Skeletal muscle satellite cell (primary cell): Measurements from ENCODE around the gene ACHE.
"Not testable (repeated sequence)": the region's sequence is repeated elsewhere in the genome, so short reads cannot be mapped to it uniquely, and the experiment has no call there.

Experiments used
- H3K27me3 ChIP-seq: 2 replicates; pipeline ENCODE4 v1.7.0; 2013; ENCODE audit warnings: low read length; ENCODE audit not compliant: control insufficient read depth, insufficient read depth
- H3K36me3 ChIP-seq: 2 replicates; pipeline ENCODE4 v1.7.0; 2013; ENCODE audit warnings: mild to moderate bottlenecking, control low read depth, low read length; ENCODE audit not compliant: insufficient read depth
- H3K4me1 ChIP-seq: 2 replicates; pipeline ENCODE4 v1.7.0; 2013; ENCODE audit warnings: low read length; ENCODE audit not compliant: control insufficient read depth, insufficient read depth
- H3K4me2 ChIP-seq: 2 replicates; pipeline ENCODE4 v1.7.0; 2013; ENCODE audit warnings: mild to moderate bottlenecking, low read length
- H3K4me3 ChIP-seq: 2 replicates; pipeline ENCODE4 v1.7.0; 2013; ENCODE audit warnings: low read length
- H3K9ac ChIP-seq: 2 replicates; pipeline ENCODE4 v1.7.0; 2013; ENCODE audit warnings: mild to moderate bottlenecking, low read depth, low read length, moderate library complexity
- H3K9me3 ChIP-seq: replicated peaks from 2 replicates; pipeline ENCODE4 v1.7.0; 2013; ENCODE audit warnings: mild to moderate bottlenecking, control low read depth, low read length

The ACHE gene

DNA sequence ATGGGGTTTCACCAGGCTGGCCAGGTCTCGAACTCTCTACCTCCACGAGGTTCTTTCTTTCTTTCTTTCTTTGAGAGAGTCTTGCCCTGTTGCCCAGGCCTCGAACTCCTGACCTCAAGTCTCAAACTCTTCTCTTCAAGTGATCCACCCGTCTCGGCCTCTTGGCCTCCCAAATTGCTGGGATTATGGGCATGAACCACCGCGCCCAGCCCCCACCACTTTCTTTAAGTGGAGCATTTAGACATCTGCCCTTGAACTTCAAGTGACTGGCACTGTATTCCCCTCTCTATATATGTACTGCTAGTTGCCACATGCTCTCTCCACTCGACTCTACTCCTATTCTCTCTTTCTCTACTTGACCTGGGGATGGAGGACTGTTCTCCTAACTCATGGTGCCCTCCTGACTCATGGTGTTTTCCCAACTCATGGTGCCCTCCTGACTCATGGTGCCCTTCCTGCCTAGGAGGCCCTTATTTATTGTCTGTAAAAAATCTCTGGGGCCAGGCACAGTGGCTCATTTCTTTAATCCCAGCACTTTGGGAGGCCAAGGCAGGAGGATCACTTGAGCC, 19.3 kb upstream of the ACHE start:
- no peak overlapping the region for H3K4me2 ChIP-seq
- no peak overlapping the region for H3K9ac ChIP-seq
- no peaks in the 10 kb centered on the region for H3K9me3 ChIP-seq
- no peaks in the 10 kb centered on the region for H3K36me3 ChIP-seq
- peaks cover 14% of the 10 kb centered on the region for H3K27me3 ChIP-seq
- no peaks in the 10 kb centered on the region for H3K4me1 ChIP-seq
- H3K4me3 ChIP-seq: no peak overlapping the region

DNA sequence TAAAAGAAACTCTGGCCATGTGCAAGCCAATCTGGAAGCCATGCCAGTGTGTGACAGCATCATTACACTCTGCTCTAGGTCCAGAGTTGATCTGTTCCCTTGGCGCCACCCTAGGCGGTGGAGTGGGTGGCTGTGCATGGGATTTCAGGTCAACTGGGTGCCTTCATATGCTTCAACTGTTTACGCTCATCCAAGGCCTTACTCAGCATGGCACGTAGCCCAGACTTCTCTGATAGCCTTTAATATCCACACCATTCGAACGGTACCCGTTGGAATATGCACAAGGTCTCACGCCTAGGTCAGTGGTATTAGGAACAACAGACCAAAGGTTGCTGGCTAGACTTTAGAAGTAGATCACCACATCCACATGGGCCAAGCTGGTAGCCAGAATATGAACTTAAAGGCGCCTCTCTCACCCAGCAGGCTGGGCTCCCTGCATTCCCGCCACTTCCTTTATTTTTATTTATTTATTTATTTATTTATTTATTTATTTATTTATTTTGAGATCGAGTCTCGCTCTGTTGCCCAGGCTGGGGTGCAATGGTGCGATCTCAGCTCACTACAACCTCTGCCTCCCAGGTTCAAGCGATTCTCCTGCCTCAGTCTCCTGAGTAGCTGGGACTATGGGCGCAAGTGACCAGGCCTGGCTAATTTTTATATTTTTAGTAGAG, 18.7 kb upstream of the ACHE start:
- no peaks in the 10 kb centered on the region for H3K9me3 ChIP-seq
- no peak overlapping the region for H3K4me2 ChIP-seq
- peaks cover 11% of the 10 kb centered on the region for H3K27me3 ChIP-seq
- H3K4me1 ChIP-seq: no peaks in the 10 kb centered on the region
- H3K4me3 ChIP-seq: no peak overlapping the region
- no peak overlapping the region for H3K9ac ChIP-seq
- no peaks in the 10 kb centered on the region for H3K36me3 ChIP-seq

GRCh38 chr7:100911484-100911883, 15.8 kb upstream of the ACHE start:
- Histone ChIP-seq H3K9me3 (no peaks in the 10 kb centered on the region), H3K36me3 (no peaks in the 10 kb centered on the region), H3K9ac (no peak overlapping the region), H3K4me1 (no peaks in the 10 kb centered on the region), H3K4me3 (no peak overlapping the region), H3K4me2 (no peak overlapping the region), H3K27me3 (peaks cover 7% of the 10 kb centered on the region)

DNA sequence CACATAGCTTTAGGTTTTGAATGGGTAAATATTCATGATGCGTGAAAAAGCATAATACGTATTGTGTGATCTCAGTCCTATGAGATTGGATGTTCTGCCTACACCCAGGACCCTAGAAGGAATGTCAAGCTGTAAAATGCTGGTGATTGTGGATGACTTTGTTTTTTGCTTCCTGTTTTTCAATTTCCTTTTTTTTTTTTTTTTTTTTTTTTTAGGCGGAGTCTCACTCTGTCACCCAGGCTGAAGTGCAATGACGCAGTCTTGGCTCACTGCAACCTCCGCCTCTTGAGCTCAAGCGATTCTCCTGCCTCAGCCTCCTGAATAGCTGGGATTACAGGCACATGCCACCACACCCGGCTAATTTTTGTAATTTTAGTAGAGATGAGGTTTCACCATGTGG, 14.8 kb upstream of the ACHE start:
- H3K9ac ChIP-seq, H3K4me3 ChIP-seq, H3K9me3 ChIP-seq, H3K4me1 ChIP-seq, H3K27me3 ChIP-seq, H3K36me3 ChIP-seq, H3K4me2 ChIP-seq: not testable (repeated sequence)

DNA sequence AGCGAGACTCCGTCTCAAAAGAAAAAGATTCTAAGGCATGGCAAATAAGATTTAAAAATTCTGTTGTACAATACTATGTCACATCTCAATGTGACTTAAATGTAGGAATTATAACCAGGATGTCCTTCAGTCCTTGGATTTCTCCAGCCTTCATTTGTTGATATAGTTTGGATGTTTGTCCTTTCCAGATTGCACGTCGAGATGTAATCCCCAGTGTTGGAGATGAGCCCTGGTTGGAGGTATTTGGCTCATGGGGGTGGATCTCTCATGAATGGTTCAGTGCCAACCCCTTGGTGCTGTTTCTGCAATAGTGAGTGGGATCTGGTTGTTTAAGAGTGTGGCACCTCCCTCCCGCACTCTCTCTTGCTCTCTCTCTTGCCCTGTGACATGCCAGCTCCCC, 12.8 kb upstream of the ACHE start:
- Histone ChIP-seq H3K27me3 (peaks cover 7% of the 10 kb centered on the region), H3K9ac (no peak overlapping the region), H3K4me2 (no peak overlapping the region), H3K4me1 (no peaks in the 10 kb centered on the region), H3K36me3 (no peaks in the 10 kb centered on the region), H3K4me3 (no peak overlapping the region), H3K9me3 (no peaks in the 10 kb centered on the region)

- Histone ChIP-seq H3K4me1 (no peaks in the 10 kb centered on the region), H3K36me3 (no peaks in the 10 kb centered on the region), H3K4me2 (no peak overlapping the region), H3K9ac (no peak overlapping the region), H3K27me3 (peaks cover 17% of the 10 kb centered on the region), H3K4me3 (no peak overlapping the region), H3K9me3 (no peaks in the 10 kb centered on the region)
These were observed 7.0 kb upstream of the ACHE start for GRCh38 chr7:100902638-100903037.

GRCh38 chr7:100901921-100902332, 6.2 kb upstream of the ACHE start:
- Histone ChIP-seq H3K9ac (no peak overlapping the region), H3K4me2 (no peak overlapping the region), H3K36me3 (no peaks in the 10 kb centered on the region), H3K4me1 (no peaks in the 10 kb centered on the region), H3K9me3 (no peaks in the 10 kb centered on the region), H3K27me3 (peaks cover 24% of the 10 kb centered on the region), H3K4me3 (no peak overlapping the region)

DNA sequence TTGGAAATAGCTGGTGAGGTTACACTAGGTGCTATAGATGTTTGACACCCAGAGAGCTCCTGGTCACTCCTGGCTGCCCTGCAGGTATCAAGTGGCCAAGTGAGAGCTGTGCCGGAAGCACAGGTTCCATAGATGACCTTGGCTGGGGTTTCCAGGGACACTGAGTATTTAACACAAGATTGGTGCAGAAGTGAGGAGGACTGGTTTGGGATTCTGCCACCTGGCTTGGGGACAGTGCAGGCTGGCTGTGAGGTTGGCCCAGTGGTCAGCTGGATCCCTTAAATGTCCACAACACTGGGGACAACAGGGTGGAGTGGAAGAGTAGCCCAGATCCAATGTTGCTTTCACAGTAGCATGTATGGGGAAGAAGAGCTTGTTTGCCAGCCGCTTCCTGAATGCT, 5.3 kb upstream of the ACHE start:
- H3K9ac ChIP-seq: no peak overlapping the region
- no peaks in the 10 kb centered on the region for H3K36me3 ChIP-seq
- H3K27me3 ChIP-seq: peaks cover 32% of the 10 kb centered on the region
- no peak overlapping the region for H3K4me3 ChIP-seq
- H3K4me1 ChIP-seq: no peaks in the 10 kb centered on the region
- H3K9me3 ChIP-seq: no peaks in the 10 kb centered on the region
- H3K4me2 ChIP-seq: no peak overlapping the region

GRCh38 chr7:100899432-100899831, 3.7 kb upstream of the ACHE start:
- no peaks in the 10 kb centered on the region for H3K36me3 ChIP-seq

GRCh38 chr7:100897772-100898454, 2.2 kb upstream of the ACHE start:
- peaks cover 6% of the 10 kb centered on the region for H3K4me1 ChIP-seq
- no peaks in the 10 kb centered on the region for H3K36me3 ChIP-seq
- H3K4me2 ChIP-seq: no peak overlapping the region
- H3K9me3 ChIP-seq: no peaks in the 10 kb centered on the region
- H3K27me3 ChIP-seq: peaks cover 36% of the 10 kb centered on the region
- no peak overlapping the region for H3K9ac ChIP-seq
- H3K4me3 ChIP-seq: no peak overlapping the region

More at GRCh38 chr7:100899432-100899831, 3.7 kb upstream of the ACHE start:
- H3K9ac ChIP-seq: no peak overlapping the region
- H3K9me3 ChIP-seq: no peaks in the 10 kb centered on the region
- H3K4me2 ChIP-seq: no peak overlapping the region
- H3K4me3 ChIP-seq: no peak overlapping the region
- H3K4me1 ChIP-seq: peaks cover 5% of the 10 kb centered on the region
- H3K27me3 ChIP-seq: peaks cover 36% of the 10 kb centered on the region

DNA sequence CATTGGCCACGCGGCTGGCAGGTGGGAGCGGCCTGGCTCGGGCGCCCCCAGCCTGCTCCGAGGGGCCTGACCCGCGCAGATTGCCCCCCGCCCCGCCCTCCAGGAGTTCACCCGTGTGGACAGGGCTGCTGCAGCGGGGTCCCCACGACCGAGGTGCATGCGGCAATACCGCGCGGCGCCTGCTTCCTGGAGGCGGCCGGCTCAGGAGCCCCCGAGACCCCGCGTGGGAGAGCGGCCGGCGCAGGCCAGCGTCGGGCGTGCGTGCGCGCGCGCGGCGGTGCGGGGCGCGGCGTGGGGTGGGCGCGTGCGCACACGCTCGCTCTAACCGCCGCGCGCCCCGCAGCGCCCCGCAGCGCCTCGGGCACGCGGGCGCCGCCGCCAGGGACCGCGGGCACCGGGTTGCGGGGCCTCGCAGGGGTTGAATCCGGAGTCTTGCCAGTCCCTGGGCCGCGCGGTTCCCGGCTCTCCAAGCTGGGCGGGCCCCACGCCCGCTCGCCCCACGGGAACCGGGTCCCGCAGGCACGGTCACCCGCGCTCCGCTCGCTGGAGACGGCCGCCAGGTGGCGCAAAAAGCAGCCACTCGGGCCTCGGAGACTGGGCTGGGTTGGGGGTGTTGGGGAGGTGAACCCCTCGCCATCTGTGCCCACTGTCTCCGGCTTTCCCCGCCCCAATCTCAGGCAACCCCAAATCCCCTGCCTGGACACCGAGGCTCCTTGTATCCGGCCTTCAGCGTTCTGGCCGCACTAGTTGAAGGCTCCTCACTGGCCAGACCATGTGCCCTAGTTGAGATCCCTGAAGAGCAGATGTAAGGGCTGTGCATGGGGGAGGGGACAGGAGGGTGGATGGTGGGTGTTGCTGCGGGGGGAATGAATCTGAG, 1.3 kb upstream of the ACHE start:
- H3K4me3 ChIP-seq: peak overlapping the region; percentile 45
- peaks cover 6% of the 10 kb centered on the region for H3K4me1 ChIP-seq
- no peaks in the 10 kb centered on the region for H3K9me3 ChIP-seq
- peaks cover 36% of the 10 kb centered on the region for H3K27me3 ChIP-seq
- no peak overlapping the region for H3K9ac ChIP-seq
- H3K4me2 ChIP-seq: peak overlapping the region; percentile 73
- no peaks in the 10 kb centered on the region for H3K36me3 ChIP-seq
